HEK293 (cell line): ENCODE results near the gene STAC.

Source experiments
- CTCF ChIA-PET: fragments of 350-600 bp; formaldehyde crosslinking; extraction: SDS; loops from one replicate; lab custom pipeline; 2021; ENCODE audit warnings: antibody characterized with exemption; lab: Yijun Ruan, JAX
- POLR2A ChIA-PET: fragments of 300-600 bp; formaldehyde crosslinking; extraction: SDS; loops from one replicate; lab custom pipeline; 2020; ENCODE audit warnings: antibody characterized with exemption, inconsistent platforms; lab: Yijun Ruan, JAX
- H3K27ac ChIP-seq: fragments of 200-500 bp; sonication (Bioruptor generic); 2 replicates; pipeline ENCODE4 v1.5.1; 2014; ENCODE audit warnings: low read depth, low read length, control low read depth, inconsistent platforms; ENCODE audit errors: extremely low read depth
- H3K36me3 ChIP-seq, 2 experiments: fragments of 200-500 bp in 1 of 2; sonication (Bioruptor generic) in 1 of 2; 1 replicate in 1 of 2; 2 replicates in 1 of 2; pipeline ENCODE4 v1.5.1; 2014 to 2017; ENCODE audit warnings: inconsistent platforms in 2 of 2, low read length in 2 of 2; ENCODE audit not compliant: control insufficient read depth in 2 of 2, insufficient read depth in 1 of 2
- H3K4me1 ChIP-seq: fragments of 200-500 bp; sonication (Bioruptor generic); 2 replicates; pipeline ENCODE4 v1.5.1; 2014; ENCODE audit warnings: mild to moderate bottlenecking, low read length, inconsistent platforms; ENCODE audit not compliant: control insufficient read depth, insufficient read depth
- H3K4me3 ChIP-seq: 2 replicates; pipeline ENCODE4 v1.5.1; 2011; ENCODE audit warnings: low read depth, mild to moderate bottlenecking, control low read depth, low read length, moderate library complexity
- H3K9me3 ChIP-seq: fragments of 200-500 bp; sonication (Bioruptor generic); 2 replicates; pipeline ENCODE4 v1.5.1; 2014; ENCODE audit warnings: low read depth, low read length, inconsistent platforms; ENCODE audit not compliant: control insufficient read depth, insufficient read depth
- HIC1 ChIP-seq: fragments of 450-650 bp; formaldehyde crosslinking; IDR thresholded peaks from 2 replicates; pipeline ENCODE4 v1.5.1; 2016; ENCODE audit warnings: missing biosample characterization, missing genetic modification characterization
- KLF9 ChIP-seq: fragments of 450-650 bp; formaldehyde crosslinking; IDR thresholded peaks from 2 replicates; pipeline ENCODE4 v1.5.1; 2016; ENCODE audit warnings: missing biosample characterization, missing genetic modification characterization, low read depth
- TCF7L2 ChIP-seq: IDR thresholded peaks from 2 replicates; pipeline ENCODE4 v1.6.1; 2011; ENCODE audit warnings: low read depth, mild to moderate bottlenecking, inconsistent platforms, low read length, moderate library complexity, borderline replicate concordance
- ZNF114 ChIP-seq: fragments of 450-650 bp; formaldehyde crosslinking; IDR thresholded peaks from 2 replicates; pipeline ENCODE4 v1.5.0; 2017; ENCODE audit warnings: missing biosample characterization, missing genetic modification characterization
- ZNF148 ChIP-seq: fragments of 450-650 bp; formaldehyde crosslinking; IDR thresholded peaks from 2 replicates; pipeline ENCODE4 v1.5.0; 2017; ENCODE audit warnings: missing biosample characterization, missing genetic modification characterization, borderline replicate concordance
- ZNF266 ChIP-seq: fragments of 450-650 bp; formaldehyde crosslinking; IDR thresholded peaks from 2 replicates; pipeline ENCODE4 v1.5.1; 2016; ENCODE audit warnings: missing biosample characterization, missing genetic modification characterization, low read depth
- ZNF354C ChIP-seq: fragments of 450-650 bp; formaldehyde crosslinking; IDR thresholded peaks from 2 replicates; pipeline ENCODE4 v1.5.1; 2016; ENCODE audit warnings: missing biosample characterization, missing genetic modification characterization, low read depth, borderline replicate concordance
- ZNF518A ChIP-seq: fragments of 450-650 bp; formaldehyde crosslinking; conservative IDR thresholded peaks from 2 replicates; pipeline ENCODE4 v1.5.1; 2016; ENCODE audit warnings: low read depth, missing biosample characterization, missing genetic modification characterization
- ZNF521 ChIP-seq: fragments of 450-650 bp; formaldehyde crosslinking; IDR thresholded peaks from 2 replicates; pipeline ENCODE4 v1.5.1; 2017; ENCODE audit warnings: missing biosample characterization, mild to moderate bottlenecking, missing genetic modification characterization
- ZNF664 ChIP-seq: fragments of 450-650 bp; formaldehyde crosslinking; IDR thresholded peaks from 2 replicates; pipeline ENCODE4 v1.5.1; 2016; ENCODE audit warnings: missing biosample characterization, missing genetic modification characterization
- ZNF701 ChIP-seq: fragments of 450-650 bp; formaldehyde crosslinking; IDR thresholded peaks from 2 replicates; pipeline ENCODE4 v1.5.1; 2016; ENCODE audit warnings: missing biosample characterization, missing genetic modification characterization
- ZNF791 ChIP-seq: fragments of 450-650 bp; formaldehyde crosslinking; IDR thresholded peaks from 2 replicates; pipeline ENCODE4 v1.5.1; 2016; ENCODE audit warnings: missing biosample characterization, missing genetic modification characterization
- ZNF792 ChIP-seq: fragments of 450-650 bp; formaldehyde crosslinking; IDR thresholded peaks from 2 replicates; pipeline ENCODE4 v1.5.1; 2016; ENCODE audit warnings: missing biosample characterization, missing genetic modification characterization
- TF ChIP-seq, protein P1 (sequence below): fragments of 450-650 bp; formaldehyde crosslinking; IDR thresholded peaks from 2 replicates; pipeline ENCODE4 v1.5.1; 2016; ENCODE audit warnings: missing biosample characterization, missing genetic modification characterization
- TF ChIP-seq, protein P2 (sequence below): fragments of 450-650 bp; formaldehyde crosslinking; IDR thresholded peaks from 2 replicates; pipeline ENCODE4 v1.5.1; 2017; ENCODE audit warnings: missing biosample characterization, missing genetic modification characterization
- TF ChIP-seq, protein P3 (sequence below): fragments of 450-650 bp; formaldehyde crosslinking; IDR thresholded peaks from 2 replicates; pipeline ENCODE4 v1.5.1; 2016; ENCODE audit warnings: missing biosample characterization, missing genetic modification characterization
- TF ChIP-seq, protein P4 (sequence below): fragments of 450-650 bp; formaldehyde crosslinking; IDR thresholded peaks from 2 replicates; pipeline ENCODE4 v1.5.1; 2016; ENCODE audit warnings: missing biosample characterization, missing genetic modification characterization, low read depth

Gene STAC

DNA sequence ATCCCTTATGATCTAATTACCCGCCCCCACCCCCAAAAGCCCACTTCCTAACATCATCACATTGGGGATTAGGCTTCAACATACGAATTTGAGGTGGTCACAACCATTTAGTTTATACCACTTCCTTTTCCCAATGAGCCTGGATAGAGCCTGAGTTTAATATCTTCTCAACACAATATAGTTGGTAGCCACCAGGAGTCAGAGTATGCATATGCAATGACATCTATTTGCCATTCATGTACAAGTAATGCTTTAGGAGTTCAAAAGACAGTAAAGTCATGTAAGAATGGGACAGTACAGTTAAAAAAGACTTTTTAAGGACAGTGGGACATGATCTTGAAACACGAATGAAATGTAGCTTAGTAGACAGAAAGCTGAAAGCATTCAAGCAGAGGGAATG lies 211.7 kb downstream of the STAC start:
- H3K4me1 ChIP-seq, result no peaks in the 10 kb centered on the region
- no peaks in the 10 kb centered on the region for H3K36me3 ChIP-seq
- H3K27ac ChIP-seq, result no peak overlapping the region
- TF ChIP-seq, protein P1, sequence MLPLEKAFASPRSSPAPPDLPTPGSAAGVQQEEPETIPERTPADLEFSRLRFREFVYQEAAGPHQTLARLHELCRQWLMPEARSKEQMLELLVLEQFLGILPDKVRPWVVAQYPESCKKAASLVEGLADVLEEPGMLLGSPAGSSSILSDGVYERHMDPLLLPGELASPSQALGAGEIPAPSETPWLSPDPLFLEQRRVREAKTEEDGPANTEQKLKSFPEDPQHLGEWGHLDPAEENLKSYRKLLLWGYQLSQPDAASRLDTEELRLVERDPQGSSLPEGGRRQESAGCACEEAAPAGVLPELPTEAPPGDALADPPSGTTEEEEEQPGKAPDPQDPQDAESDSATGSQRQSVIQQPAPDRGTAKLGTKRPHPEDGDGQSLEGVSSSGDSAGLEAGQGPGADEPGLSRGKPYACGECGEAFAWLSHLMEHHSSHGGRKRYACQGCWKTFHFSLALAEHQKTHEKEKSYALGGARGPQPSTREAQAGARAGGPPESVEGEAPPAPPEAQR (tag by site-specific recombination), result no peak
- TF ChIP-seq ZNF701 (no peak), ZNF354C (tag by site-specific recombination) (no peak), ZNF266 (tag by site-specific recombination) (no peak)
- TF ChIP-seq, protein P2, sequence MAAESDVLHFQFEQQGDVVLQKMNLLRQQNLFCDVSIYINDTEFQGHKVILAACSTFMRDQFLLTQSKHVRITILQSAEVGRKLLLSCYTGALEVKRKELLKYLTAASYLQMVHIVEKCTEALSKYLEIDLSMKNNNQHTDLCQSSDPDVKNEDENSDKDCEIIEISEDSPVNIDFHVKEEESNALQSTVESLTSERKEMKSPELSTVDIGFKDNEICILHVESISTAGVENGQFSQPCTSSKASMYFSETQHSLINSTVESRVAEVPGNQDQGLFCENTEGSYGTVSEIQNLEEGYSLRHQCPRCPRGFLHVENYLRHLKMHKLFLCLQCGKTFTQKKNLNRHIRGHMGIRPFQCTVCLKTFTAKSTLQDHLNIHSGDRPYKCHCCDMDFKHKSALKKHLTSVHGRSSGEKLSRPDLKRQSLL (tag by site-specific recombination), result no peak
- TF ChIP-seq, all 188 proteins: peak for 0
- no peaks in the 10 kb centered on the region for H3K9me3 ChIP-seq
- CTCF ChIA-PET, result interaction anchor here (1.0 to 1.6 kb wide), 3 partner anchors 106 to 109 kb away, joined by 3 to 4 read pairs (median 3); no protein-coding TSS in a partner anchor
- POLR2A ChIA-PET, result no interaction called here
- no peak overlapping the region for H3K4me3 ChIP-seq

DNA sequence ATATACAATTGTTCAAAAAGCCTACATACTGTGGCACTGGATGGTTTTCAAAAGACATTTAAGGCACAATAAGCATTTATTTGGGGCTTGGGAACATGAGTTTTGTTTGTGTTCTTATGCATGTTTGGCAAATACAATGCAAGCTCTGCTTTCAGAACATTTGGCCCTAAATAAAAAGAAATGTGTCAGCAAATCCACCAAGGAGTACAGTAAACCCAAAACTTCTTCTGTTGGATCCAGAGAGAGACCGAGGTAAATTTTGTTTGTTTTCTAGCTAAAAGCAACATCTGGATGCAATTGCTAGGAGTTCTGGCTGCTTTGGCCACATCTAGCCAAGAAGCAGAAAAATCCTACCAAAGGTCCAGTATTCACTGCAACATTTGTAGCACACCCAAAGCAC lies 215.2 kb downstream of the STAC start:
- Histone ChIP-seq H3K27ac (no peak overlapping the region), H3K9me3 (no peaks in the 10 kb centered on the region), H3K4me1 (no peaks in the 10 kb centered on the region; the same call in 1 of the 2 replicates), H3K36me3 (no peaks in the 10 kb centered on the region), H3K4me3 (no peak overlapping the region)
- POLR2A ChIA-PET, result no interaction called here
- CTCF ChIA-PET, result no interaction called here
- no peak for TF ChIP-seq HIC1 (tag by site-specific recombination)
- no peak for TF ChIP-seq ZNF701
- TF ChIP-seq TCF7L2, result no peak
- no peak for TF ChIP-seq ZNF792 (tag by site-specific recombination)
- no peak for TF ChIP-seq KLF9
- no peak for TF ChIP-seq ZNF664 (tag by site-specific recombination)
- TF ChIP-seq, protein P3, sequence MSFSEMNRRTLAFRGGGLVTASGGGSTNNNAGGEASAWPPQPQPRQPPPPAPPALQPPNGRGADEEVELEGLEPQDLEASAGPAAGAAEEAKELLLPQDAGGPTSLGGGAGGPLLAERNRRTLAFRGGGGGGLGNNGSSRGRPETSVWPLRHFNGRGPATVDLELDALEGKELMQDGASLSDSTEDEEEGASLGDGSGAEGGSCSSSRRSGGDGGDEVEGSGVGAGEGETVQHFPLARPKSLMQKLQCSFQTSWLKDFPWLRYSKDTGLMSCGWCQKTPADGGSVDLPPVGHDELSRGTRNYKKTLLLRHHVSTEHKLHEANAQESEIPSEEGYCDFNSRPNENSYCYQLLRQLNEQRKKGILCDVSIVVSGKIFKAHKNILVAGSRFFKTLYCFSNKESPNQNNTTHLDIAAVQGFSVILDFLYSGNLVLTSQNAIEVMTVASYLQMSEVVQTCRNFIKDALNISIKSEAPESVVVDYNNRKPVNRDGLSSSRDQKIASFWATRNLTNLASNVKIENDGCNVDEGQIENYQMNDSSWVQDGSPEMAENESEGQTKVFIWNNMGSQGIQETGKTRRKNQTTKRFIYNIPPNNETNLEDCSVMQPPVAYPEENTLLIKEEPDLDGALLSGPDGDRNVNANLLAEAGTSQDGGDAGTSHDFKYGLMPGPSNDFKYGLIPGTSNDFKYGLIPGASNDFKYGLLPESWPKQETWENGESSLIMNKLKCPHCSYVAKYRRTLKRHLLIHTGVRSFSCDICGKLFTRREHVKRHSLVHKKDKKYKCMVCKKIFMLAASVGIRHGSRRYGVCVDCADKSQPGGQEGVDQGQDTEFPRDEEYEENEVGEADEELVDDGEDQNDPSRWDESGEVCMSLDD (tag by site-specific recombination), result no peak
- no peak for TF ChIP-seq ZNF148 (tag by site-specific recombination)
- no peak for TF ChIP-seq ZNF518A
- no peak for TF ChIP-seq ZNF791 (tag by site-specific recombination)
- TF ChIP-seq, protein P4, sequence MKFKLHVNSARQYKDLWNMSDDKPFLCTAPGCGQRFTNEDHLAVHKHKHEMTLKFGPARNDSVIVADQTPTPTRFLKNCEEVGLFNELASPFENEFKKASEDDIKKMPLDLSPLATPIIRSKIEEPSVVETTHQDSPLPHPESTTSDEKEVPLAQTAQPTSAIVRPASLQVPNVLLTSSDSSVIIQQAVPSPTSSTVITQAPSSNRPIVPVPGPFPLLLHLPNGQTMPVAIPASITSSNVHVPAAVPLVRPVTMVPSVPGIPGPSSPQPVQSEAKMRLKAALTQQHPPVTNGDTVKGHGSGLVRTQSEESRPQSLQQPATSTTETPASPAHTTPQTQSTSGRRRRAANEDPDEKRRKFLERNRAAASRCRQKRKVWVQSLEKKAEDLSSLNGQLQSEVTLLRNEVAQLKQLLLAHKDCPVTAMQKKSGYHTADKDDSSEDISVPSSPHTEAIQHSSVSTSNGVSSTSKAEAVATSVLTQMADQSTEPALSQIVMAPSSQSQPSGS (tag by site-specific recombination), result no peak
- TF ChIP-seq ZNF114 (tag by site-specific recombination), result no peak
- no peak for TF ChIP-seq ZNF521
